Epidermal melanocyte (primary cell): Measurements from ENCODE around the gene MX1.
"Not testable (repeated sequence)": the region's sequence is repeated elsewhere in the genome, so short reads cannot be mapped to it uniquely, and the experiment has no call there.

Experiments used
- DNase-seq: peaks from one replicate; pipeline ENCODE4 v3.0.0; 2011; ENCODE audit warnings: low spot score; ENCODE audit not compliant: insufficient read length

The MX1 gene

GRCh38 chr21:41406340-41406739 is 19.7 kb upstream of the MX1 start:
- no peak for DNase-seq

GRCh38 chr21:41407541-41408460 is 18.2 kb upstream of the MX1 start:
- no peak for DNase-seq

DNA sequence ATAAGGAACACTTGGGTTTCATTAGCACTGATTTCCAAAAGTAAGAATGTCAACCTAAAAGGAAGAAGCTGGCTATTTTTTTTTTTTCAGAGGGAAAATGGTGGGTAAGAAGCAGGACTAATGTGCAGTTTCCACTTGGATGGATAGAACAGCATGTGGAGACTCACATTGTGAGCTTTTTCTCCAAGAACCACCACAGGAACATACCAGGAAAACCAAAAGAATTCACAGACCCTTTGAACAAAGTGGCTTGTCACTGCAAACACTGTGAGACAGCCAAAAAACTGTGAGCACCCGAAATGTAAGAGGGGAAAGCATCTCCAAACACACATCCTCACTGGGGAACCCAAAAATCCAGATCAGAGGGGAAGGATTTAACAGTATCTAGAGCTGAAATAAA is 15.7 kb upstream of the MX1 start:
- no peak for DNase-seq

DNA sequence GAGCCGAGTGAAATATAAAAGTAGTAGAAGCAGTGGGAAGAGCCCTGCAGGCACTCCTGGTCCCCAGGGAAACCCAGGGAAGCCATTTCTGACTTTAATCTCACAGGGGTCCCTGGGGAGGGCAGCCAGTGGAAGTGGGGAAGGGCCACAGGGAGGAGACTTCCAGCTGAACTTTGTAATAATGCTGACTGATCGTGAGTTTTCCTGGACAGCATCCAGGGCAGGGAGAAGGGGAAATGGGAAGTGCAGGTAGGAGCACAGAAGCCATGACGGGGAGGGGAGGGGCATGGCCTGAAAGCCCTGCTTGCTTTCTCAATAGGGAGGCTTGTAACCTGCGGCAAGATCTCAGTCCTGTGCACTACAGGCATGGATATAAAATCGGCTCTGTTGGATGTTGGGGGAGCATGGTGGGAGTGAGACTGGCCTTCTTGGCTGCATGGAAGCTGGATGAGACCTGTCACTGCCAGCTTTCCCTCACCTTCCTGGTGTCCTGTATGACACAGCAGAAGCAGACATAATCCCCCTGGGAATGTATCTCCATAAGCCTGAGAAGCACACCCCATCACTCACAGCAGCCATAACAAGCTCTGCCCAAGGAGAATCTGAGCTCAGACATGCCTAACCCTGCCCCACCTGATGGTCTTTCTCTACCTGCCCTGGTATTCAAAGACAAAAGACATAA is 15.1 kb upstream of the MX1 start:
- no peak for DNase-seq

DNA sequence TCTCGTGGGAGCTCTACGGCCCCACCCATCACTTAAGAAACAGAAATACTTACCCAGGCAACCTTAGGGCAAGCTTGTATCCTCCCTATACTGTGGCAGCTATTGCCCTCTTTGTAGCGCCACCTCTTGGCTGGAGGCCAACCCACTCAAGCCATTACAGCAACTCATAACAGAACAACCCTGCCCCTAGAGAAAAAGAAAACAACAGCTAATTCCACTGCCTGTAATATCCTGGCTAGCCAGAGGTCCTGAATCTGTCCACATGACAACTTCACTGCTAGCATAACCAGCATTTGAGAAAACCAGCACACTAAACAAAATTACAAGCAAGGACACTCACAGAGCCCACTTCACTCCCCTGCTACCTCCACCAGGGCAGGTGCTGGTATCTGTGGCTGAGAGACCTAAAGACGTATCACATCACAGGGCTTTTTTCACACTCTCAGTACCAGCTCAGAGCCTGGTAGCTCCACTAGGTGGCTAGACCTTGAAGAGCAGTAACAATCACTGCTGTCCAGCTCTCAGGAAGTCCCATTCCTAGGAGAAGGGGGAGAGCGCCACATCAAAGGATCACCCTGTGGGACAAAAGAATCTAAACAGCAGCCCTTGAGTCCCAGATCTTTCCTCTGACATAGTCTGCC is 14.5 kb upstream of the MX1 start:
- no peak for DNase-seq

GRCh38 chr21:41417505-41417904 is 8.5 kb upstream of the MX1 start:
- not testable (repeated sequence) for DNase-seq

GRCh38 chr21:41418393-41418792 is 7.6 kb upstream of the MX1 start:
- no peak for DNase-seq

DNA sequence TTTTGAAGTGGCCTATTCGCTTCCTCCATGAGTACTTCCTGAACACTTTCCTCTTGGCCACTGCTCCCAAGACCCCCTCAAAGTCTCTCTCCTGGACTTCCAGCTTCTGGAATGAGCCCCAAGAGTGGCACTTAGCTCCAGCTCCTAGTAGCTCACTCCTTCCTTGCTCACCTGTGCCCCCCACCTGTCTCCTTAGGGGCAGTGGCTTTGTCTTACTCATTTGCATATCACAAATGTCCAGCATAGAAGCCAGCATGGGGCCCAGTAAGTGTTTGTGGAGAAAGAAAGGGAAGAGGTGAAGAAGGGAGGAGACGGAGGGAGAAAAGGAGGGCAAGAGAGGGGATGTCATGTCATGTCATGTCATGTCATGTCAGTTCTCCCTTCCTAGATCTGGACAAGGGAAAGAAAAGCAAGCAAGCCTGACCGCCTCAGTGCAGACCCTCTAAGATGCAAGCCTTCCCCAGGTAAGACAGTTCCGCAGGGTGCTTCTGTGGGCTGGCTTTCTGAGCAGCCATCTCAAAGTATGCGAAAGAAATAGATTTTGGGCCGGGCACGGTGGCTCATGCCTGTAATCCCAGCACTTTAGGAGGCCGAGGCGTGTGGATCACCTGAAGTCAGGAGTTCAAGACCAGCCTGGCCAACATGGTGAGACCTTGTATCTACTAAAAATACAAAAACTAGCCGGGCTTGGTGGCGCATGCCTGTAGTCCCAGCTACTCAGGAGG is 6.9 kb upstream of the MX1 start:
- no peak for DNase-seq

DNA sequence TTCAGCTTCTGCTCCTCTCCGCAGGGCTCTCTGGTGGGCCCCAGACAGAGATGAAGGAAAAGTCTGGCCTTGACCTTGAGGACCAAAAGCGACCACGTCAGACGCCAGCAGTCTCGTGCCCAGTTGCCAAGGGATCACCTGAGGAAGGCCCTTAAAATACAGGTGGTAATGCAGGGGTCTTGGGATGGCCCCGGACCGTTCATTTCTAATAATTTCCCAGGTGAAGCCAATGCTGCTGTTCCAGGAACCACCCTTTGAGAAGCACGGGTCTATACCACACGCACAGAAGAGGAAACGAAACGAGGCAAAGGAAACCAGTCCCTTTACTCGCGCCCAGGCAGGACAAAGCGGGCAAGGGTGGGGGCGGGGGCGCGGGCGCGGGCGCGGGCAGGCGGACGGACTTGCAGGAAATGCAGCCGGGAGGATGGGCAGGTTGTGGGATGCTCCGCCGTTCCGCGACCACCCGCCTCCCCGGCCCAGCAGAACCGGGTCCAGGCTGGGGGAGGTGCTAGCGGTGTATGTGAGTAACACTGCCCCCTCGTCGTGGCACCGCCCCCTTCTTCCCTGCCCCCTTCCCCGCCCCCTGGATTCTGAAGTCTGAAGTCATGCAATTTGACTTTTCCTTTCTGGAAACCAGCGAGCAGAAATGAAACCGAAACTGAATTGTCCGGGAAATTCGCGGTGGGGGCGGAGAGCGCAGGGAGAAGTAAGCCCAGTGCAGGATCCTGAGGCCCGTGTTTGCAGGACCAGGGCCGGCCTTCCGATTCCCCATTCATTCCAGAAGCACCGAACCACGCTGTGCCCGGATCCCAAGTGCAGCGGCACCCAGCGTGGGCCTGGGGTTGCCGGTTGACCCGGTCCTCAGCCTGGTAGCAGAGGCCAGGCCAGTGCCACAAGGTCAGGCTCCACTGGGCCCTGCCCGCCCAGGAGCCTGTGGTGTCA is 5.8 kb upstream of the MX1 start:
- DNase-seq: peak; percentile 81

DNA sequence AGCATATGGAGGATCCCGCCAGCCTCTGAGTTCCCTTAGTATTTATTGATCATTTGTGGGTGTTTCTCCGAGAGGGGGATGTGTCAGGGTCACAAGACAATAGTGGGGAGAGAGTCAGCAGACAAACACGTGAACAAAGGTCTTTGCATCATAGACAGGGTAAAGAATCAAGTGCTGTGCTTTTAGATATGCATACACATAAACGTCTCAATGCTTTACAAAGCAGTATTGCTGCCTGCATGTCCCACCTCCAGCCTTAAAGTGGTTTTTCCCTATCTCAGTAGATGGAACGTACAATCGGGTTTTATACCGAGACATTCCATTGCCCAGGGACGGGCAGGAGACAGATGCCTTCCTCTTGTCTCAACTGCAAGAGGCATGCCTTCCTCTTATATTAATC is 5.0 kb upstream of the MX1 start:
- DNase-seq: not testable (repeated sequence)

GRCh38 chr21:41422546-41423304 is 3.3 kb upstream of the MX1 start:
- DNase-seq: no peak

DNA sequence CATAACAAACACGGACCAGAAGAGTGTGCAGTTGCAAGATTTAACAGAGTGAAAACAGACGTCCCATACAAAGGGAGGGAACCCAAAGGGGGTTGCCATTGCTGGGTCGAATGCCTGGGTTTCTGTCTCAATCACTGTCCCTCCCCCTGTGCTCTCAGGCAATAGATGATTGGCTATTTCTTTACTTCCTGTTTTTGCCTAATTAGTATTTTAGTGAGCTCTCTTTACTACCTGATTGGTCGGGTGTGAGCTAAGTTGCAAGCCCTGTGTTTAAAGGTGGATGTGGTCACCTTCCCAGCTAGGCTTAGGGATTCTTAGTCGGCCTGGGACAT is 2.8 kb upstream of the MX1 start:
- DNase-seq: not testable (repeated sequence)

DNA sequence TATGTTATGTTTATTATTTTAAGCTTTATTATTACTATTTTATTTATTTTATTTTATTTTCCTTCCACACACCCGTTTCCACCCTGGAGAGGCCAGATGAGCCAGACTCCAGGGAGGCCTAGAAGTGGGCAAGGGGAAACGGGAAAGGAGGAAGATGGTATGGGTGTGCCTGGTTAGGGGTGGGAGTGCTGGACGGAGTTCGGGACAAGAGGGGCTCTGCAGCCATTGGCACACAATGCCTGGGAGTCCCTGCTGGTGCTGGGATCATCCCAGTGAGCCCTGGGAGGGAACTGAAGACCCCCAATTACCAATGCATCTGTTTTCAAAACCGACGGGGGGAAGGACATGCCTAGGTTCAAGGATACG is 468 bp upstream of the MX1 start:
- no peak for DNase-seq

DNA sequence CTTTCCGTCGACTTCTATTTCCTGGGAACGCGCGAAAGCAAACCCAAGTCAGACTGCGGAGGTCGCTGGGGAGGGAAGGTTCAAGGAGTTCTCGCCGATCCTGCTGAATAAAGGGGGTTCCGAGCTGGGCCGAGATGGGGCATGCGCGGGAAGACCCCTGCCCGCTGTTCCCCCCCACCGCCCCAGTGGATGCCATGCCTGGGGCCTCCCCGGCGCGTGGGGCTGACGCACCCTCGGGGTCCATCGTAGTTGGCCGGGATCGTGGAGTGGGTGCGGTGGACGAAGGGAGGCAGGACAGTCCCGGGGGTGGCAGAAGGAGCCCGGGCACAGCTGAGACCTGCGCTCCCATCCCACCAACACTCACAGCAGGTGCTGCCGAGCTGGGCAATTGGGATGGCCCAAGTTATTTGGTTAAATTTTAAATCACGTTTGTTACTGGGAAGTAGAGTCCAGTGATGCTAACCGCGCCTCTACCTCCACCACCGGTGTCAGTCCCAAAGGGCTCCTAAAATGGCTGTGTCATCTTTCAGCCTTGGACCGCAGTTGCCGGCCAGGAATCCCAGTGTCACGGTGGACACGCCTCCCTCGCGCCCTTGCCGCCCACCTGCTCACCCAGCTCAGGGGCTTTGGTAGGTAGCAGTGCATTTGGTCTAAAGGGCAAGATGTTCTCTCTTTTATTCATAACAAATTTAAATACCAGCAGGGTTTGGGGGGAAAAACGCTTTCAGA is 801 bp downstream of the MX1 start:
- no peak for DNase-seq

GRCh38 chr21:41427556-41427955 is 1.5 kb downstream of the MX1 start:
- DNase-seq: no peak

GRCh38 chr21:41428311-41428710 is 2.3 kb downstream of the MX1 start:
- no peak for DNase-seq

GRCh38 chr21:41428847-41429246 is 2.8 kb downstream of the MX1 start:
- no peak for DNase-seq

DNA sequence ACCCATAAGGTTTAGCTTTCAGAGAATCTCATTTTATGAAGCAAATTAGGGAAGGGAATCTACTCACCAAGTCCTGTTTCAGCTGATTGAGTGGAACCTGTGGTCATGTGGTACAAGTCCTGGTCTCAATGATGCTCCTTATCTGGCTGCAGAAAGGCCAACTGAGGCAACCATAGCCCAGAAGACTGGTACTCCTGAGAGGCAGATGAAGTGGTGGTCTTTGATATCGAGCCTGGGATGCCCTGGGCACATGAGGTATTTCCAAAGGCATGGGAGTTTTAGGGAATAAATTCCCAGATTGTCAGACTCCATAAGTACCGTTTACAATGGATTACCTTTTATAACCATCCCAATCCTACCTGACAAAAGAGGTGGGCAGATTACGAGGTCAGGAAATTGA is 3.3 kb downstream of the MX1 start:
- no peak for DNase-seq

DNA sequence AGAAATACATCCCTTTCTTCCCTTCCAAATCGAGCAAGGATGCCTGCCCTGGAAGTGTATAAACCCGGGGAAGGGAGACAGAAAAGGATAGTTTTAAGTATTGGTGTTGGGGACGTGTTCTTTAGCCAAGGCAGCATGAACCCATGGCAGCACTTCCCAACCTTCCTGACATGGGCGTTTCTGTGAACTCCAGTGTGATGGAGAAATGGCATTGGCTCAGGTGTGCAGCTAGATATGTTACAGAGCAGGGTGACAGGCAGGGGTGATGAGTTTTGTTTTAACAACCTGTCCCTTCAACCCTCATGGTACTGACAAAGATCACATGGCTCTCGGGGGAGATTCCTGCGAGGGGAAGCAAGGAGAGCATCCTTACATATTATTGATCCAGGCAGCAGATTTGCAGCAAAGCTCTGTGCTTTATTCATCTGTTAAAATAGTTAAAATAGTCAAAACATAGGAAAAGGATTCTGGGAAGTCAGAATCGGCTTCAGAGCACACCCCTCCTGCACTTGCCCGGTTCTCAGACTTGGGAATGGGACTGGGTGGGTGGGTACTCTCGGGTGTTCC is 4.0 kb downstream of the MX1 start:
- no peak for DNase-seq
